GM13976 (cell line): ENCODE results near the gene DPF3.
A peak's percentile ranks its signal among the peaks of the same experiment; 100 is the strongest.

Experiments used
- DNase-seq: peaks from one replicate; pipeline ENCODE4 v3.0.0; 2012; ENCODE audit warnings: low spot score
- CTCF ChIP-seq: IDR thresholded peaks from 2 replicates; pipeline ENCODE4 v1.5.1; 2012; ENCODE audit warnings: borderline replicate concordance, mild to moderate bottlenecking; ENCODE audit not compliant: insufficient read depth; ENCODE audit errors: extremely low read depth, missing control alignments, control extremely low read depth
- in situ Hi-C: fragments of 300-500 bp; cut with MboI; formaldehyde crosslinking; loops from one replicate; pipeline ENCODE4 v1.12.0; 2022; ENCODE audit warnings: low sequenced_read_pairs, mixed read lengths, inconsistent platforms; ENCODE audit not compliant: unreplicated experiment

The DPF3 gene

GRCh38 chr14:72604133-72604532 lies 289.8 kb downstream of the DPF3 start:
- in situ Hi-C loops, result no loop called here
- no peak for DNase-seq
- TF ChIP-seq CTCF, result no peak

GRCh38 chr14:72603639-72604038 lies 290.3 kb downstream of the DPF3 start:
- DNase-seq, result no peak
- in situ Hi-C loops, result no loop called here
- no peak for TF ChIP-seq CTCF

GRCh38 chr14:72600551-72601330 lies 293.2 kb downstream of the DPF3 start:
- DNase-seq, result no peak
- in situ Hi-C loops, result no loop called here
- TF ChIP-seq CTCF, result no peak

- DNase-seq, result no peak
- in situ Hi-C loops, result no loop called here
- TF ChIP-seq CTCF, result no peak
Observed at GRCh38 chr14:72599579-72600470, 294.1 kb downstream of the DPF3 start.

GRCh38 chr14:72598306-72598705 lies 295.6 kb downstream of the DPF3 start:
- DNase-seq, result peak; percentile 55
- in situ Hi-C loops, result no loop called here
- no peak for TF ChIP-seq CTCF

GRCh38 chr14:72597252-72598233 lies 296.4 kb downstream of the DPF3 start:
- in situ Hi-C loops, result no loop called here
- no peak for TF ChIP-seq CTCF
- DNase-seq, result no peak
